ENCODE results near the gene DST.

The DST gene

DNA sequence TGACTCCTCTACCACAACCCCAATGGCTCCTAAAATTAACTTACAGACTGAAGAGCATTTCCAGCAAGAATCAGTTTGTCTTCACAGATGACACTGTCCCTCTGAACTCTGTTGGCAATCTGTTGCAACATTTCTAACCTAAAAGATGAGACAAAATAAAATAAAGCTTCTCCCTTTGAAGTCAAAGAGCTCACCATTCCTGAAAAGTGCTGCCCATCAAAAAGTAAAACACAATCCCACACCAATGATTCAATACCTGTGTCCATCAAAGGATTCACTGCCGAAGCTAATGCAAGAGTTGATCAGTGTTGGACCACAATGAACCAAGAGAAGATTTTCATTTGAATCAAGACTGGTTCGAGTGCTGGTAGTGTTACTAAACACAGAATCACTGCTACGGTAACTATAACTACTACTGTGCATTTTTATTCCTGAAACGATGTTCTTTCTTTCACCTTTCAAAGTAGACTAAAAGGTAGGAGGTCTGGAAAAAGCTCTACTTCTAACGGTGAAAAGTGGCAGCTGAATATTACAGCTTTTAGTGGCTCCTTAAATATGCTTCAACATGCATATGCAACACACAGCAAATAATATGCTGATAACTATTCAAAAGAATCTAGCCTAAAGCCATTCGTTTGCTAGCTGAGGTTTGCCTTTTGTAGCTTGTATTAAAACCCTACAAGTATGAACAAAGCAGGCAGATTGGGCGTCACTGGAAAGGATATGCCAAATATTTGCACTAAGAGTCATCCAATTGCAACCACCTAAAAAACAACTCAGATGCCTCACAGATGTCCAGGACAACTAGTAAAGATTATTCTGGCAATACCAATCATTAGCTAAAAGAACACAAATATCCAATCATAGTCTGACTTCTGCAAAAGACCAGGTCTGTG is at the start of gene DST:
TSS of gene DST (minus strand) at position 524 of the 896 bp plus-strand sequence.
- TF ChIP-seq, protein P1, sequence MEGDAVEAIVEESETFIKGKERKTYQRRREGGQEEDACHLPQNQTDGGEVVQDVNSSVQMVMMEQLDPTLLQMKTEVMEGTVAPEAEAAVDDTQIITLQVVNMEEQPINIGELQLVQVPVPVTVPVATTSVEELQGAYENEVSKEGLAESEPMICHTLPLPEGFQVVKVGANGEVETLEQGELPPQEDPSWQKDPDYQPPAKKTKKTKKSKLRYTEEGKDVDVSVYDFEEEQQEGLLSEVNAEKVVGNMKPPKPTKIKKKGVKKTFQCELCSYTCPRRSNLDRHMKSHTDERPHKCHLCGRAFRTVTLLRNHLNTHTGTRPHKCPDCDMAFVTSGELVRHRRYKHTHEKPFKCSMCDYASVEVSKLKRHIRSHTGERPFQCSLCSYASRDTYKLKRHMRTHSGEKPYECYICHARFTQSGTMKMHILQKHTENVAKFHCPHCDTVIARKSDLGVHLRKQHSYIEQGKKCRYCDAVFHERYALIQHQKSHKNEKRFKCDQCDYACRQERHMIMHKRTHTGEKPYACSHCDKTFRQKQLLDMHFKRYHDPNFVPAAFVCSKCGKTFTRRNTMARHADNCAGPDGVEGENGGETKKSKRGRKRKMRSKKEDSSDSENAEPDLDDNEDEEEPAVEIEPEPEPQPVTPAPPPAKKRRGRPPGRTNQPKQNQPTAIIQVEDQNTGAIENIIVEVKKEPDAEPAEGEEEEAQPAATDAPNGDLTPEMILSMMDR (IDR thresholded peaks at IDR 0.05; ENCODE audit: low read depth, low read length, missing control alignments), result no peak
- peak; percentile 92 for DNase-seq (ENCODE audit: extremely low read depth, low read depth)
- no peak within 1 kb of the TSS for H3K4me3 ChIP-seq (replicated peaks; ENCODE audit: low read depth, low read length)

DNA sequence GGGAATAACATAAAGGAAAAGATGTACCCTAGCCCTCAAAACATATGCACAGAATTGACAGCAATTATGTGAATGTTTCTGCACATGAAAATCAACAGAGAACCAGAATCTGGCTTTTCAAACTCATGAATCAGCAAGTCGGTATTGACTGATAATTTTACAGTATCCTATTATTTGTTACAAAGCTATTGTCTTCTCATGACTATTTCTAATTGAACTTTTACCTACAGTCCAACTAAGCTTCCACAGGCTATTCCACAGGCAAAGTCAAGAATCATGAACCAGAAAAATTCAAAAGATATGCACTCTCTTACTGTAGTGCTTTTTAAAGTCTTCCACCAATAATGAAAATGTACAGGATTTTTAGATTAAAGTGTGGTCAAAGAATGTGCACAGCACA is 49.1 kb upstream of the DST start:
- no peak for DNase-seq (ENCODE audit: extremely low read depth, low read depth)
- peak overlapping the region; percentile 39 for H3K4me3 ChIP-seq (replicated peaks; ENCODE audit: low read depth, low read length)
- TF ChIP-seq, protein P1 (IDR thresholded peaks at IDR 0.05; ENCODE audit: low read depth, low read length, missing control alignments), result no peak

DNA sequence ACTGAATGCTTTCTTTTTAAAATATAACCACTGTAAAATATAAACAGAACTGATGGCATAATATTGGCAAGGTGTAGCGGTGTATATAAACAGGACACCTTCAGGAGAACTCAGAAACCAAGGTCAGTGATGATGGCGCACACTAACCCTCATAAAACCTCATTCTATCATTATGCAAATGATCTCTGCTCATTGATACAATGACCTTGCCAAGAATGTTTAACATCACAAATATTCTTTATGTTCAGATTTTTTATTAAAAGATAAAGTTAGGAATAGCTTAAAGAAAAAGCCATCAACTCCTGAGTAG is 48.6 kb upstream of the DST start:
- no peak for DNase-seq (ENCODE audit: extremely low read depth, low read depth)
- TF ChIP-seq, protein P1 (IDR thresholded peaks at IDR 0.05; ENCODE audit: low read depth, low read length, missing control alignments), result no peak
- peak overlapping the region; percentile 39 for H3K4me3 ChIP-seq (replicated peaks; ENCODE audit: low read depth, low read length)

DNA sequence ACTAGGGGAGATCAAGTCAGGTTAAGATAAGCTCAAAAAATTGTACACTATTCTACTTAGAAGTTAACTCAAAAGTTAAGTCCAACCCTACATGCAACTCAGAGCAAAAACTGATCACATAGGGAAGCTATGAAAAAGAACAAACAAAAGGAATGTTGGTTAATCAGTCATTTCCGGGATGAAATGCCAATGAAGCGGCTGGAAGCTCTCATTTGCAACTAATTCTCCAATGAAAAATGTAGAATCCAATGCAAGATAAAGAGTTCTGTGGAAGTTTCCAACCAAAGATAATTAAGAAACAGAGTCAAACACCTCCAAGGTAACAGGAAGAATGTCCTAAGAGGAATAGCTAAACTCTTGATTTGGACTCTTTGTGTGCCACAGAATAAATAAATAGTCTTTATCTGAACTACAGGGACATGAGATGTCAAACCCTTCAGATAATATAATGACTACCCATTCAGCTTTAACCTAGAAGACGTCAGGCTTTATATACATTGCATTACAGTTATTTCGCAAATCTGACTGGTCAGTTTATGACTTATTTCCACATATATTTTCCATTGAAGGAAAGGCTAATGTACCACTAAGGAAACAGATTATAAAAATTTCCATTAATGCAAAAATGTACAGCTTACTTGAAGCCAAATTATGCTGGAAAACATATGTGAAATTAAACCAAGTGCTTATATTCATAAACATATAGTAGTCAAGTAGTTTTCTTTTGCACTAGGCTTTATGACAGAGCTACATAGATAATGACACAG is 48.0 kb upstream of the DST start:
- H3K4me3 ChIP-seq (replicated peaks; ENCODE audit: low read depth, low read length), result peak overlapping the region; percentile 39
- DNase-seq (ENCODE audit: extremely low read depth, low read depth), result no peak
- TF ChIP-seq, protein P1 (IDR thresholded peaks at IDR 0.05; ENCODE audit: low read depth, low read length, missing control alignments), result no peak

DNA sequence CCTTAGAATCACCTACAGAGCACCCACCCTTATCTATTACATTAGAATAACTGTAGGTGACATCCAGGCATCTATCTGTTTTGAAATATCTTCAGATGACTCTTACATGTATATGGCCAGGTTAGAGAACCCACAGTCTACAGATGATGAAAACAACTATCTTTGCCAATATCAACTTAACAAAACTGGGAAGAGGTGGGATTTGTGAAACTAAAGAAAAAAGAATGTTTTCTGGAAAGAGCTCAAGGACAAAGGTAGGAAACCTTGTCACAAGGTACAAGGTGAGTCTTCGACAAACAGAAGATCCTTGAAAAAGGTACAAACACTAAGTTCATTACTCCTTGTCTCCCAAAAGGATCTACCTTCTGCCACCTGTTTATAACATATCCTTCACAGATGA is 47.0 kb upstream of the DST start:
- no peak for DNase-seq (ENCODE audit: extremely low read depth, low read depth)
- TF ChIP-seq, protein P1 (IDR thresholded peaks at IDR 0.05; ENCODE audit: low read depth, low read length, missing control alignments), result no peak

DNA sequence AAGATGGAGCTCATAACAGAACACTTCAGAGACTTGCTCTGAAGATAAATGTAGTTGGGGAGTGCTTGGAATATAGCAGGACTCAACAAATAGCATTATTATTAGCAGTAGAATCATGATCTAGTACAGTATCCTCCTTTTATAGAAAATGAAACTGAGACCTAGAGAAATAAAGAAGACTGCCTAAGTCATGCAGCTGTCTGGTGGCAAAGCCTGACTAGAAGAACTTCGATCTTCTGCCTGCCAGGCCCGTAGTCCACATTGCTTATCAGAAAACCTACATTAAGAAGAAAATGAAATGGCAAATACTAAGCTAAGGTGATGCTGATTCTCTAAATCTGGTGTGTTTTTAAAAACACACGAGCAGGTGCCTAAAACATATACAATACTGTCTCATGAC is 46.4 kb upstream of the DST start:
- no peak overlapping the region for H3K4me3 ChIP-seq (replicated peaks; ENCODE audit: low read depth, low read length)
- DNase-seq (ENCODE audit: extremely low read depth, low read depth), result no peak
- TF ChIP-seq, protein P1 (IDR thresholded peaks at IDR 0.05; ENCODE audit: low read depth, low read length, missing control alignments), result no peak

More for the DNA sequence above, 47.0 kb upstream of the DST start:
- no peak overlapping the region for H3K4me3 ChIP-seq (replicated peaks; ENCODE audit: low read depth, low read length)

All from HFF-Myc (cell line).